ENCODE results near the gene PRKCE. TPM values are rescaled to one million over a fixed set of nuclear protein-coding genes. Genes with fewer than 3 reads are reported as not detected.

The PRKCE gene
- total and polyA plus RNA-seq, 2 donors (not counting 3 experiments of a cell fraction or from before 2014, with no cell fraction given): 27.9 to 33.9 TPM

DNA sequence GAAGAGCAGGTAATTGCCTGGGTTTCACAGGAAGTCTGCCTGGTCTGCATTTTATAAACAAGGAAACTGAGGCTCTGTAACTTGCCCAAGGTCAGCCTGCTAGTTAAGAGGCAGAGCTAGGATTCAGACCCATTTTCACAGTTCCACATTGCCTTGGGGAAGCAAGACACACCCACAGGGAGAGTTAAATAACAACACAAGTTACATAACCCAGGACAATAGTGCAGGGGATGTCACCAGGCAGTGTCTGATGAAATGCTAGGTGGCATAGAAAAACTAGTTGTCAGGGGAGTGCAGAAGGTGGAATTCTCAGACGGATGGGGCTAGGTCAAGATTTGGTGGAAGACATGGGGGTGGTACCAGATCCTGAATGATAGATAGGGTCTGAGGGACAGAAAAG, 69.7 kb downstream of the PRKCE start:
- Histone ChIP-seq H2AFZ (ENCODE audit: low read depth, low read length) (no peak overlapping the region), H4K20me1 (replicated peaks; ENCODE audit: control insufficient read depth, extremely low read depth, insufficient read depth, low read length) (no peaks in the 10 kb centered on the region), H3K4me2 (ENCODE audit: insufficient read depth, low read length) (no peak overlapping the region), H3K27ac (ENCODE audit: insufficient read depth, low read depth, low read length) (no peak overlapping the region), H3K9me3 (replicated peaks; ENCODE audit: control insufficient read depth, insufficient read depth, low read length) (no peaks in the 10 kb centered on the region), H3K36me3 (ENCODE audit: control insufficient read depth in 2 of 2, extremely low read depth in 1 of 2, insufficient read depth in 2 of 2, low read length in 2 of 2) (no peaks in the 10 kb centered on the region), H3K27me3 (ENCODE audit: control insufficient read depth in 2 of 2, insufficient read depth in 2 of 2, low read length in 2 of 2) (no peaks in the 10 kb centered on the region), H3K79me2 (ENCODE audit: control insufficient read depth, insufficient read depth, low read length) (no peaks in the 10 kb centered on the region), H3K4me1 (ENCODE audit: control insufficient read depth, extremely low read depth, insufficient read depth, low read length) (no peaks in the 10 kb centered on the region), H3K4me3 (replicated peaks in 1 of 3; ENCODE audit: insufficient read depth in 1 of 3, low read depth in 1 of 3, low read length in 3 of 3) (no peak overlapping the region), H3K9ac (replicated peaks; ENCODE audit: extremely low read depth, insufficient read depth, low read length) (no peak overlapping the region), H3K9me1 (replicated peaks; ENCODE audit: control insufficient read depth, extremely low read depth, insufficient read depth, low read length) (no peaks in the 10 kb centered on the region)
- CTCF ChIA-PET: no interaction called here
- TF ChIP-seq GATA2 (IDR thresholded peaks at IDR 0.05; ENCODE audit: insufficient read depth, insufficient read length, low read depth, low read length) (no peak), FOS (IDR thresholded peaks at IDR 0.05; ENCODE audit: borderline replicate concordance, insufficient read depth, low read length) (no peak), MYC (IDR thresholded peaks at IDR 0.05; ENCODE audit: low read depth, low read length) (no peak), JUN (IDR thresholded peaks at IDR 0.05; ENCODE audit: borderline replicate concordance, insufficient read depth, insufficient read length, low read depth) (no peak), EZH2 (IDR thresholded peaks at IDR 0.05; ENCODE audit: borderline replicate concordance, low read depth, low read length, severe bottlenecking) (no peak), POLR2A (IDR thresholded peaks at IDR 0.05; ENCODE audit: low read depth, low read length) (no peak), POLR2AphosphoS5 (IDR thresholded peaks at IDR 0.05; ENCODE audit: insufficient read depth, low read depth, low read length) (no peak)
- TF ChIP-seq, protein P1, sequence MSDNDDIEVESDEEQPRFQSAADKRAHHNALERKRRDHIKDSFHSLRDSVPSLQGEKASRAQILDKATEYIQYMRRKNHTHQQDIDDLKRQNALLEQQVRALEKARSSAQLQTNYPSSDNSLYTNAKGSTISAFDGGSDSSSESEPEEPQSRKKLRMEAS (IDR thresholded peaks at IDR 0.05; ENCODE audit: insufficient read depth, insufficient read length): no peak
- TF ChIP-seq, protein P2, sequence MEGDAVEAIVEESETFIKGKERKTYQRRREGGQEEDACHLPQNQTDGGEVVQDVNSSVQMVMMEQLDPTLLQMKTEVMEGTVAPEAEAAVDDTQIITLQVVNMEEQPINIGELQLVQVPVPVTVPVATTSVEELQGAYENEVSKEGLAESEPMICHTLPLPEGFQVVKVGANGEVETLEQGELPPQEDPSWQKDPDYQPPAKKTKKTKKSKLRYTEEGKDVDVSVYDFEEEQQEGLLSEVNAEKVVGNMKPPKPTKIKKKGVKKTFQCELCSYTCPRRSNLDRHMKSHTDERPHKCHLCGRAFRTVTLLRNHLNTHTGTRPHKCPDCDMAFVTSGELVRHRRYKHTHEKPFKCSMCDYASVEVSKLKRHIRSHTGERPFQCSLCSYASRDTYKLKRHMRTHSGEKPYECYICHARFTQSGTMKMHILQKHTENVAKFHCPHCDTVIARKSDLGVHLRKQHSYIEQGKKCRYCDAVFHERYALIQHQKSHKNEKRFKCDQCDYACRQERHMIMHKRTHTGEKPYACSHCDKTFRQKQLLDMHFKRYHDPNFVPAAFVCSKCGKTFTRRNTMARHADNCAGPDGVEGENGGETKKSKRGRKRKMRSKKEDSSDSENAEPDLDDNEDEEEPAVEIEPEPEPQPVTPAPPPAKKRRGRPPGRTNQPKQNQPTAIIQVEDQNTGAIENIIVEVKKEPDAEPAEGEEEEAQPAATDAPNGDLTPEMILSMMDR (IDR thresholded peaks at IDR 0.05; ENCODE audit: extremely low read depth in 1 of 2, insufficient read depth in 1 of 2, low read depth in 1 of 2, low read length in 2 of 2): no peak
- FAIRE-seq: no peak
- intact Hi-C loops (cut with micrococcal nuclease): loop anchor here (5.0 kb wide), 1 partner anchor 39 kb away; no protein-coding TSS in a partner anchor
- dilution Hi-C loops (cut with MboI; ENCODE audit: extremely low pct_ligation_motif_present, low sequenced_read_pairs): no loop called here
- DNase-seq (ENCODE audit: low read depth, low spot score): no peak
- BruUV-seq (replicated peaks): no TSS peak
- POLR2A ChIA-PET: no interaction called here
